ENCODE results near the gene GRK5.

Gene GRK5

GRCh38 chr10:119323085-119324016 is 116.0 kb downstream of the GRK5 start:
- no peak for DNase-seq

- no peak for DNase-seq
Observed at GRCh38 chr10:119325131-119325530, 117.8 kb downstream of the GRK5 start.

GRCh38 chr10:119326167-119326566 is 118.8 kb downstream of the GRK5 start:
- DNase-seq = no peak

GRCh38 chr10:119327096-119327745 is 119.8 kb downstream of the GRK5 start:
- no peak for DNase-seq

GRCh38 chr10:119328223-119328622 is 120.9 kb downstream of the GRK5 start:
- DNase-seq = no peak

- DNase-seq = no peak
Observed at GRCh38 chr10:119330342-119330741, 123.0 kb downstream of the GRK5 start.

- no peak for DNase-seq
Observed at GRCh38 chr10:119331061-119331460, 123.7 kb downstream of the GRK5 start.

GRCh38 chr10:119333146-119333792 is 125.9 kb downstream of the GRK5 start:
- peak; percentile 43 for DNase-seq

GRCh38 chr10:119335671-119336353 is 128.4 kb downstream of the GRK5 start:
- no peak for DNase-seq

GRCh38 chr10:119336599-119336998 is 129.2 kb downstream of the GRK5 start:
- no peak for DNase-seq

- DNase-seq = no peak
Observed at GRCh38 chr10:119337223-119337622, 129.9 kb downstream of the GRK5 start.

- no peak for DNase-seq
Observed at GRCh38 chr10:119337796-119338432, 130.5 kb downstream of the GRK5 start.

GRCh38 chr10:119339109-119339508 is 131.7 kb downstream of the GRK5 start:
- no peak for DNase-seq

GRCh38 chr10:119340893-119341458 is 133.6 kb downstream of the GRK5 start:
- no peak for DNase-seq

- DNase-seq = peak; percentile 25
Observed at GRCh38 chr10:119341459-119342301, 134.3 kb downstream of the GRK5 start.

GRCh38 chr10:119342335-119342734 is 135.0 kb downstream of the GRK5 start:
- no peak for DNase-seq

GRCh38 chr10:119343011-119343601 is 135.7 kb downstream of the GRK5 start:
- DNase-seq = no peak

- no peak for DNase-seq
Observed at GRCh38 chr10:119344381-119344780, 137.0 kb downstream of the GRK5 start.

- DNase-seq = no peak
Observed at GRCh38 chr10:119346095-119346832, 138.9 kb downstream of the GRK5 start.

All from stimulated activated CD4-positive, alpha-beta T cell treated with anti-CD3 and anti-CD28 coated beads, Interleukin-12 subunit alpha, Interleukin-12 subunit beta, amount 100 ng/mL, for 4 hours (primary cell).